Activated T-cell treated with anti-CD3 and anti-CD28 coated beads for 24 hours (primary cell): ENCODE data around the gene COX7A2L.
"Not testable (repeated sequence)": the region's sequence is repeated elsewhere in the genome, so short reads cannot be mapped to it uniquely, and the experiment has no call there.

ENCODE experiments used
- DNase-seq: peaks from one replicate; pipeline ENCODE4 v3.0.0-alpha.2; 2020; ENCODE audit warnings: low read depth

The COX7A2L gene

GRCh38 chr2:42339191-42339912, 21.7 kb downstream of the COX7A2L start:
- DNase-seq: no peak

- no peak for DNase-seq
Observed at GRCh38 chr2:42338567-42339190, 22.3 kb downstream of the COX7A2L start.

GRCh38 chr2:42337846-42338566, 23.0 kb downstream of the COX7A2L start:
- no peak for DNase-seq

DNA sequence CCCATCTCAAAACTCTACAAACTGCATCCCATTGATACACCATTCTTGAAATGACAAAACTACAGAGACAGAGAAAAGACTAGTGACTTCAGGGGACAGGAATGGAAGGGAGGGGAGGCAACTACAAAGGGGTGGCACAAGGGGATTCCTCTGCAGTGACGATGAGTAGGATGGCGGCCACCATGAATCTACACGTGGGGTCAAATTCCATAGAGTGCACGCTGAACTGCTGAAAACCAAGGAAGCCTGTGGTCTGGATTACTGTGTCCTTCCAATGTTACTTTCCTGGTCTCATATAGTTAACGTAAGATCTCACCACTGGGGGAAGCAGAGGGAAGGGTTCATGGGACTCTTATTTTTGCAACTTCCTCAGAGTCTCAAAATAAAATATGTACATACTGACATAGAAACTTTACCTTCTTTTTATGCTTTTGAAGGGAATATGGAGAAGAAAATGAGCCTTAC, 23.6 kb downstream of the COX7A2L start:
- no peak for DNase-seq

- DNase-seq: no peak
Observed at GRCh38 chr2:42336361-42336965, 24.6 kb downstream of the COX7A2L start.

DNA sequence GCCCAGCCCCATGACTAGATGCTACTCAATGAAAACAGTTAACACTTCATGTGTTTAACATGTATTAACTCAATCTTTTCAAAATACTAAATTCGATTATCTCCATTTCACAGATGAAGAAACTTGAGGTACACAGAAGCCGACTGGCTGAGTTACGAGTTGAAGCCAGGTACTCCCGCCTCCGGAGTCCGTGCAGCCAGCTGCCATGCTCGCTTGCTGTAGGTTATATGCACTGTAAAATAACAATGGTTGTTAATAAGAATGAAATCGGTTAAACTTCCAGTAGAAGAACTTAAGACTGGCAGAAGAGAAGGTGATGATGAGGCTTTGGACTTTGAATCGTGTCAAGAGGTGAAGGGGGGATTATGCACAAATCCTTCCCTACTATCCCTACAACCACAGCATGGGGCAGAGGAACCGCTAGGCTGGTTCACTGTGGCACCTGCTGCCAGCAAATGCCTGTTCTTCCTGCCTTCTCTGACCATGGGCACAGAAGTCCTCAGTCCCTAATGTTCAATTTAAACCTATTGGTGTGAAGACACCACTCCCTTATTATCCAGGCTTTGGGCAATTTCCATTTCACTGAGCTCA, 25.4 kb downstream of the COX7A2L start:
- no peak for DNase-seq

- not testable (repeated sequence) for DNase-seq
Observed at GRCh38 chr2:42334865-42335264, 26.2 kb downstream of the COX7A2L start.

GRCh38 chr2:42334220-42334619, 26.8 kb downstream of the COX7A2L start:
- no peak for DNase-seq

GRCh38 chr2:42333579-42333978, 27.4 kb downstream of the COX7A2L start:
- no peak for DNase-seq

DNA sequence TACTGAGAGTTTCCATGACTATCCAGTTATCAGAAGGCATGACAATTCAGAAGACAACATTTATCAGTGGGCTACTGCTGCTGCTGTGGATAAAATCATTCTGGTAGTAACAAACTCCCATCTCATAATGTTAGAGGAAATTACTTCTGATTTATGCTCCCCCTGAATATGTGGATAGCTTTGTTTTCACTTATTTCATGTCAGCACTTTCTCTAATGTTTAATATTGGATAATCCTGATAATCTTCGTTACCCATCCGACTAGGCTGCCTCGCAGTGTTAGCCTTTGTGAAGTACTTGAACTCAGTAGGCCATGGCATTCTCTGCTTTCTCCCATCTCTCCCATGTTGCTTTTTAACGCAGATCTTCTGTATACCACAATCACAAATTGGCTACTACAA, 28.4 kb downstream of the COX7A2L start:
- no peak for DNase-seq

DNA sequence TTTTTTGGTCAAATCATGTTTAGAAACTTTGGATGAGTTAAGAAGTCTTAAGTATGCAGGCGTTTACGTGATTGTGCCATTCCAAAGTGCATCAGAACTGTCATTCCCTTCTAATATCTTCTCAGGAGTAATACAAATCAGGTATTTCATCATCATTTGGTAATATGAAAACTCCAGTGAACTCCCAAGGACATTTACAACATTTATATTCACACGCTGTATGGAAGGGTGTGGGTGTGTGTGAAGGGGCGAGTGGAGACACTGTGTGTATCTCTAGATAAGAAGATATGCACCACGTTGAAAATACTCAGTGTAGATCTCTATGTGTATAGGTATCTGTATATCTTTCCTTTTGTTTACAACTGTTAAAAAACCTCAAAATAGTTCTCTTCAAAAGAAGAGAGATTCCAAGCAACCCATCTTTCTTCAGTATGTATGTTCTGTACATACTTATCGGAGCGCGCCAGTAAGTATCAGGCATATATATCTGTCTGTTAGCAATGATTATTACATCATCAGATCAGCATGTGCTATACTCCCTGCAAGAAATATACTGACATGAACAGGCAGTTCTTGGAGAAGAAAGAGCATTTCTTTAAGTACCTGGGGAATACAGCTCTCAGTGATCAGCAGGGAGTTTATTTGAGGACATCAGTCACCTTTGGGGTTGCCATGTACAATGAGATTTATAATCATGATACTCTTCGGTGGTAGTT, 29.3 kb downstream of the COX7A2L start:
- DNase-seq: no peak

- DNase-seq: no peak
Observed at GRCh38 chr2:42329736-42330135, 31.3 kb downstream of the COX7A2L start.

GRCh38 chr2:42328923-42329322, 32.1 kb downstream of the COX7A2L start:
- no peak for DNase-seq

DNA sequence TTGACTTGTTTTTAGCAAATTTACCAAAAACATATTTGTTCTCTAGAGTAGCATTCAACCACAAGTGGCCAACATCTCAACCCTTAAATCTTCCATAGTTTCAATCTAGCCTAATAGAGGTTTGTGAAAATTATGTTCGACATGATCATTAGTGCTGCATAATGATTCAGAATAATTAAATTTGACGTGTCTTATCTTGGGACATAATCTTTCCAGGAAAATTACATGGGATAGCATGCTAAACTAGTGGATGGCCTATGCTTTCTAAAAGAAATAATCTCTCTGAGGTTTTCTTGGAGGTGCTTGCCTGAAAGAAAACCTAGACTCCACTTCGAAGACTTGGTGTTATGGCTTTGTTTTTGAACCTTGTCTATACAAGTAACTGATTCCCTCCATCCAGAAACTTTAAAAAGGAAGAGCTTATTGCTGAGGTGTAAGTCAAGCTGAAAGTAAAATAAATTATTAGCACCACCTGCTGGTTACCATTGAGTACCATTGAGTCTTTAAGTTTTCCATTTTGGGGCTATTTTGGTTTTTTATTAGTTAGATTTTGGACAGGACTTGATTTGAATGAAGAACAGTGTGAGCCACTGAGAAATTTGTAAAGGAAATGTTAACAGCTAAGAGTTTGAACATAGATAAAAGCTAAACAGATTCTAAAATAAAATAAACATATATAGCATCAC, 32.7 kb downstream of the COX7A2L start:
- DNase-seq: no peak

DNA sequence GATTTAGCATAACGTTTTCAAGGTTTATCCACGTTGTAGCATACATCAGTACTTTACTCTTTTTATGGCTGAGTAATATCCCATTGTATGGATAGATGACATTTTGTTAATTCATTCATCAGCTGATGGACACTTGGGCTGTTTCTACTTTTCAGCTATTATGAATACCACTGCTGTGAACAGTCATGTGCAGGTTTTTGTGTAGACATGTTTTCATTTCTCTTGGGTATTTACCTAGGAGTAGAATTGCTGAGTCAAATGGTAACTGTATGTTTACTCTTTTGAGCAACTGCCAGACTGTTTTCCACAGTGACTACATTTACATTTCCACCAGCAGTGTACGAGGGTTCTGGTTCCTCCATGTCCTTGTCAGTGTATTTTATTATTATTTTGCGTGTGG, 33.9 kb downstream of the COX7A2L start:
- DNase-seq: no peak

DNA sequence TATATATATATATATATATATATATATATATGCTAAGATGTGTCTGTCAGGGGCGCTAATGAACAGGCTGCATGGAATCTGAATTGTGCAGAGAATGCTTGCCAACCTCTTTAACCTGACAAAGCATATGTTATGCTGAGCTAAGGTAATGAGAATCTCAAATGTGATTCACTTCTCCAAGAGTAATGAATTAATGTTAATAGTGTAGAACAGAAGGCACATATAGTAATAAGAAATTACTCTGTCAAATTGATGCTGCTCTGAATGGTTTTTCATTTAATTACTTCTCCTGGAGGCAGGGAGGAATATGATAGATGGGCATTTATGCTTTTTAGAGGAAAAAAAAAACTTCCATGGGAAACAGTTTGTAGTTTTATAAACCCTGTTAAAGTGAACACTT, 35.4 kb downstream of the COX7A2L start:
- no peak for DNase-seq

DNA sequence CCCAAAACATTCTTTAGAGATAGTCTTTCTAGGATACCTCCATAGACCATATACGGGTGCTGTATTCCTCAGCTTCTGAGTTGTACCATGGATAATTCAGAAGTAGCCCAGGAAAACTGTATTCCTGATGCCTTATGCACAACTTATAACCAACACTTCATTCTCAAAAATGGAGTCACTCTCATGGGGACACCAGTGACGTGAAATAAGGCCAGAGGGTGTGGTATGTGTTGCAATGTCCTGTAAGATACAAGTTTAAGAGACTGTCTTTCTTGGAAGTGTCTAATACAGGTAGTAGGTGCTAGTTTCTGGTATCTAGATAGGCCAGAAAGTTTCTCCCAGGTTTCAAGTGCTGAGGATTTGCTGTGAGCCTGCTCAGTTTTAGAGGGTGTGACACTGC, 36.1 kb downstream of the COX7A2L start:
- no peak for DNase-seq

DNA sequence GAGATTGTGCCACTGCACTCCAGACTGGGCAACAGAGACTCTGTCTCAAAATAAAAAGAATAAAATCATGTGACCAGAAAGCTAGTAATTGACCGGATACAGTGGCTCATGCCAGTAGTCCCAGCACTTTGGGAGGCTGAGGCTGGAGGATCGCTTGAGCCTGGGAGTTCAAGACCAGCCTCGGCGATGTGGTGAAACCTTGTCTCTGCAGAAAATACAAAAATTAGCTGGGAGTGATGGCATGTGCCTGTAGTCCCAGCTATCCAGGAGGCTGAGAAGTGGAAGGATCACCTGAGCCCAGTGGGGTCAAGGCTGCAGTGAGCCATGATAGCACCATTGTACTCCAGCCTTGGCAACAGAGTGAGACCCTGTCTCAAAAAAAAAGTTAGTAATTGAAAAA, 36.8 kb downstream of the COX7A2L start:
- DNase-seq: no peak

GRCh38 chr2:42321452-42322064, 39.5 kb downstream of the COX7A2L start:
- DNase-seq: no peak

DNA sequence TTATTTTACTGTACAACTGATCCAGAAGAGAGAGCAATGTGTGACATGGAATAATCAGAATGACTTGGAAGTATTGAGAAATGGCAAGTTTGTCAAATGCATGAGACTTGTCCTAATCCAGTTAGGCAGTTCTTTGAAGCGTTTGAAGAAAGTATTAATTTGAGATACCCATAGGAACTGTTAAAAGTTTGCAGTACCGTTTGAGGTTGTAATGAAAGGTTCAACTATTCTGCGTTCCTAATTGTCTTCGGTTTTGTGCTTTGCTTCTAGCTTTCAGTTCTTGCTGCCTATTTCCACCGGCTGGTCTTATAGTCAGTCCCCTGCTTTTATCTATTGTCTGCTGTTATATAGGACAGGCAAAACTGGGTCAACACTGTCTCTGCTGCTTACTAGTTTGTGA, 41.8 kb downstream of the COX7A2L start:
- no peak for DNase-seq

DNA sequence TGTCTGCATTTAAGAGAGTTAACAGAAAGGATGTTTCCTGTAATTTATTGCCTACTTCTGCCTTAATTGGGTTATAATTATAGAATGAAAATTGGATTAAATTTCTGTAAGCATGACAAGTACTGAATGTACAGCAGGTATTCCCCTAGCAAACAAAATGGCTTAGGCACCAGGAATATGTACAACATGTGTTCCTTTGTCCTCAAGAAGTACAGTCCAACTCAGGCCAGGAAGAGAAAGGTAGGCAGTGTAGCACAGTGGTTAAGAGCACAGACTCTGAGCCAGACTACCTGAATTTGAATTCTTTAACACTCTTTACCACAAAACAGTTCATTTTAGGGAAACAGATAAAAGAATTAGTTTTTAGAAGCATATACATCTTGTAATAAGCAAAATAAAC, 43.1 kb downstream of the COX7A2L start:
- no peak for DNase-seq
